A204.1 (cell line): Measurements from ENCODE around the gene CYP1B1.
"Not testable (repeated sequence)": the region's sequence is repeated elsewhere in the genome, so short reads cannot be mapped to it uniquely, and the experiment has no call there.

ENCODE experiments used
- FAIRE-seq: peaks from 2 replicates; lab custom pipeline; 2012; peaks lifted over from hg19 to GRCh38; lab: Jason Lieb, UNC

CYP1B1 gene

GRCh38 chr2:38075507-38076151 lies at the start of gene CYP1B1:
TSS of gene CYP1B1 (minus strand) at chr2:38076151. CDS start at chr2:38075388, 763 bp downstream.
- FAIRE-seq, result no peak

- no peak for FAIRE-seq
These were observed 49.1 kb upstream of the CYP1B1 start for GRCh38 chr2:38125007-38125406.

- no peak for FAIRE-seq
These were observed 48.0 kb upstream of the CYP1B1 start for GRCh38 chr2:38123911-38124310.

- FAIRE-seq, result no peak
These were observed 46.4 kb upstream of the CYP1B1 start for GRCh38 chr2:38122344-38122743.

GRCh38 chr2:38121481-38121880 lies 45.5 kb upstream of the CYP1B1 start:
- no peak for FAIRE-seq

- no peak for FAIRE-seq
These were observed 44.9 kb upstream of the CYP1B1 start for GRCh38 chr2:38120829-38121228.

GRCh38 chr2:38120264-38120592 lies 44.3 kb upstream of the CYP1B1 start:
- FAIRE-seq, result no peak

- no peak for FAIRE-seq
These were observed 40.8 kb upstream of the CYP1B1 start for GRCh38 chr2:38116762-38117161.

GRCh38 chr2:38115216-38116032 lies 39.5 kb upstream of the CYP1B1 start:
- FAIRE-seq, result peak; percentile 49

- no peak for FAIRE-seq
These were observed 38.2 kb upstream of the CYP1B1 start for GRCh38 chr2:38113981-38114708.

GRCh38 chr2:38113051-38113450 lies 37.1 kb upstream of the CYP1B1 start:
- no peak for FAIRE-seq

GRCh38 chr2:38111350-38111749 lies 35.4 kb upstream of the CYP1B1 start:
- not testable (repeated sequence) for FAIRE-seq

- FAIRE-seq, result no peak
These were observed 33.8 kb upstream of the CYP1B1 start for GRCh38 chr2:38109732-38110181.

- no peak for FAIRE-seq
These were observed 33.2 kb upstream of the CYP1B1 start for GRCh38 chr2:38108907-38109731.

GRCh38 chr2:38107738-38108410 lies 31.9 kb upstream of the CYP1B1 start:
- FAIRE-seq, result no peak

GRCh38 chr2:38106405-38107094 lies 30.6 kb upstream of the CYP1B1 start:
- no peak for FAIRE-seq

- no peak for FAIRE-seq
These were observed 30.0 kb upstream of the CYP1B1 start for GRCh38 chr2:38105922-38106321.

- no peak for FAIRE-seq
These were observed 28.6 kb upstream of the CYP1B1 start for GRCh38 chr2:38104598-38104997.

- FAIRE-seq, result no peak
These were observed 24.4 kb upstream of the CYP1B1 start for GRCh38 chr2:38100328-38100727.

- FAIRE-seq, result no peak
These were observed 23.4 kb upstream of the CYP1B1 start for GRCh38 chr2:38099099-38100028.
